H9 (cell line): ENCODE data around the gene IL12RB1. TPM values are rescaled to one million over a fixed set of nuclear protein-coding genes. Genes with fewer than 3 reads are reported as not detected.

Source experiments
- DNase-seq: peaks from one replicate; pipeline ENCODE4 v3.0.0-alpha.2; 2017
- H2AFZ ChIP-seq: one replicate; pipeline ENCODE4 v1.6.1; 2013; ENCODE audit warnings: mild to moderate bottlenecking, low read length, control low read depth, moderate library complexity
- H2AK5ac ChIP-seq: 2 replicates; pipeline ENCODE4 v1.6.1; 2013; ENCODE audit warnings: low read length, control low read depth, mixed read lengths; ENCODE audit not compliant: insufficient read length
- H2BK120ac ChIP-seq: one replicate; pipeline ENCODE4 v1.6.1; 2013; ENCODE audit warnings: low read depth, mild to moderate bottlenecking, low read length, control low read depth, inconsistent platforms; ENCODE audit not compliant: poor library complexity, severe bottlenecking
- H2BK12ac ChIP-seq: 2 replicates; pipeline ENCODE4 v1.6.1; 2013; ENCODE audit warnings: low read length, control low read depth, mixed read lengths, low read depth; ENCODE audit not compliant: insufficient read length
- H2BK15ac ChIP-seq: 2 replicates; pipeline ENCODE4 v1.6.1; 2013; ENCODE audit warnings: low read depth, low read length, control low read depth
- H2BK20ac ChIP-seq: one replicate; pipeline ENCODE4 v1.6.1; 2013; ENCODE audit warnings: low read depth, mild to moderate bottlenecking, low read length, control low read depth, inconsistent platforms; ENCODE audit not compliant: poor library complexity, severe bottlenecking
- H2BK5ac ChIP-seq: 2 replicates; pipeline ENCODE4 v1.6.1; 2013; ENCODE audit warnings: low read length, control low read depth, mixed read lengths; ENCODE audit not compliant: insufficient read length
- H3K14ac ChIP-seq: 2 replicates; pipeline ENCODE4 v1.6.1; 2013; ENCODE audit warnings: low read length, control low read depth; ENCODE audit not compliant: insufficient read depth
- H3K18ac ChIP-seq: 2 replicates; pipeline ENCODE4 v1.6.1; 2013; ENCODE audit warnings: low read depth, mild to moderate bottlenecking, mixed read lengths, low read length, control low read depth; ENCODE audit not compliant: insufficient read length
- H3K23ac ChIP-seq: 2 replicates; pipeline ENCODE4 v1.6.1; 2013; ENCODE audit warnings: low read length, control low read depth, mixed read lengths, low read depth; ENCODE audit not compliant: insufficient read length
- H3K23me2 ChIP-seq: 2 replicates; pipeline ENCODE4 v1.6.1; 2013; ENCODE audit warnings: low read depth, mild to moderate bottlenecking, mixed read lengths, low read length, control low read depth; ENCODE audit not compliant: insufficient read length, poor library complexity, severe bottlenecking
- H3K27ac ChIP-seq: 2 replicates; pipeline ENCODE4 v1.5.1; 2013; ENCODE audit warnings: low read length, control low read depth, mixed read lengths, low read depth; ENCODE audit not compliant: insufficient read length
- H3K27me3 ChIP-seq: 2 replicates; pipeline ENCODE4 v1.6.1; 2013; ENCODE audit warnings: low read length, control low read depth, inconsistent platforms; ENCODE audit not compliant: insufficient read depth
- H3K4ac ChIP-seq: 2 replicates; pipeline ENCODE4 v1.6.1; 2013; ENCODE audit warnings: low read depth, mild to moderate bottlenecking, control low read depth, inconsistent platforms, low read length, moderate library complexity
- H3K4me1 ChIP-seq: 2 replicates; pipeline ENCODE4 v1.6.1; 2013; ENCODE audit warnings: low read length, control low read depth, inconsistent platforms; ENCODE audit not compliant: insufficient read depth
- H3K4me2 ChIP-seq: 2 replicates; pipeline ENCODE4 v1.6.1; 2013; ENCODE audit warnings: low read length, control low read depth, mixed read lengths; ENCODE audit not compliant: insufficient read length, insufficient read depth
- H3K56ac ChIP-seq: 2 replicates; pipeline ENCODE4 v1.6.1; 2013; ENCODE audit warnings: low read depth, mild to moderate bottlenecking, mixed read lengths, low read length, control low read depth; ENCODE audit not compliant: insufficient read length
- H3K79me1 ChIP-seq: 2 replicates; pipeline ENCODE4 v1.6.1; 2013; ENCODE audit warnings: low read depth, mild to moderate bottlenecking, moderate library complexity, low read length, control low read depth, inconsistent platforms; ENCODE audit not compliant: insufficient read depth, poor library complexity, severe bottlenecking
- H3K79me2 ChIP-seq: 2 replicates; pipeline ENCODE4 v1.6.1; 2013; ENCODE audit warnings: low read length, control low read depth, inconsistent platforms; ENCODE audit not compliant: insufficient read depth
- H3K9ac ChIP-seq: 2 replicates; pipeline ENCODE4 v1.6.1; 2013; ENCODE audit warnings: low read length, control low read depth, mixed read lengths; ENCODE audit not compliant: insufficient read length; ENCODE audit errors: extremely low read depth
- H3K9me3 ChIP-seq: one replicate; pipeline ENCODE4 v1.6.1; 2013; ENCODE audit warnings: low read depth, low read length, inconsistent platforms; ENCODE audit not compliant: control insufficient read depth
- H3T11ph ChIP-seq: one replicate; pipeline ENCODE4 v1.6.1; 2013; ENCODE audit warnings: mild to moderate bottlenecking, low read length, control low read depth, inconsistent platforms
- H4K20me1 ChIP-seq: one replicate; pipeline ENCODE4 v1.6.1; 2013; ENCODE audit not compliant: control insufficient read depth, insufficient read length, insufficient read depth
- H4K5ac ChIP-seq: 2 replicates; pipeline ENCODE4 v1.6.1; 2013; ENCODE audit warnings: low read depth, mild to moderate bottlenecking, mixed read lengths, low read length, control low read depth; ENCODE audit not compliant: insufficient read length
- H4K8ac ChIP-seq: replicated peaks from 2 replicates; pipeline ENCODE4 v1.6.1; 2013; ENCODE audit warnings: low read length, control low read depth, mixed read lengths, low read depth; ENCODE audit not compliant: insufficient read length
- H4K91ac ChIP-seq: 2 replicates; pipeline ENCODE4 v1.6.1; 2013; ENCODE audit warnings: low read depth, mild to moderate bottlenecking, moderate library complexity, mixed read lengths, low read length, control low read depth; ENCODE audit not compliant: insufficient read length
- H3K27ac Mint-ChIP-seq, 3 experiments: 2 replicates in 2 of 3; 3 replicates in 1 of 3; pipeline ENCODE4 v1.8.0; 2020 to 2021; ENCODE audit warnings: mixed read lengths in 3 of 3, mild to moderate bottlenecking in 1 of 3, moderate library complexity in 1 of 3
- H3K27me3 Mint-ChIP-seq: 2 replicates; pipeline ENCODE4 v1.8.0; 2021; ENCODE audit warnings: low read depth, mild to moderate bottlenecking, moderate library complexity, mixed read lengths
- H3K36me3 Mint-ChIP-seq, 3 experiments: 2 replicates in 2 of 3; 3 replicates in 1 of 3; pipeline ENCODE4 v1.8.0; 2020 to 2021; ENCODE audit warnings: low read depth in 3 of 3, mixed read lengths in 3 of 3; ENCODE audit not compliant: insufficient read depth in 1 of 3
- H3K4me1 Mint-ChIP-seq, 2 experiments: 2 replicates each; pipeline ENCODE4 v1.8.0; 2020; ENCODE audit warnings: mixed read lengths in 2 of 2
- H3K4me3 Mint-ChIP-seq, 2 experiments: 2 replicates in 1 of 2; 3 replicates in 1 of 2; pipeline ENCODE4 v1.8.0; 2020 to 2021; ENCODE audit warnings: mild to moderate bottlenecking in 2 of 2, mixed read lengths in 2 of 2, moderate library complexity in 1 of 2
- H3K9me3 Mint-ChIP-seq, 2 experiments: 2 replicates in 1 of 2; 3 replicates in 1 of 2; pipeline ENCODE4 v1.8.0; 2020; ENCODE audit warnings: mild to moderate bottlenecking in 2 of 2, mixed read lengths in 2 of 2, moderate library complexity in 1 of 2
- CTCF ChIP-seq: fragments of 200-600 bp; sonication (generic); conservative IDR thresholded peaks from 3 replicates; pipeline ENCODE4 v1.8.0; 2021; ENCODE audit warnings: antibody characterized with exemption, mild to moderate bottlenecking
- WGBS: extraction: QIAGEN DNeasy Blood & Tissue Kit; methylation state at CpG from one replicate; pipeline ENCODE4 v1.1.7; 2013; ENCODE audit warnings: missing lambda C conversion rate, low lambda C conversion rate, mixed read lengths; ENCODE audit not compliant: insufficient read length; ENCODE audit errors: extremely low coverage; 5-methylcytosine and 5-hydroxymethylcytosine counted together
- total RNA-seq: library from RNA; stranded (reverse); gene quantifications from 2 replicates; pipeline ENCODE4 v1.2.1, GENCODE V29; 2021

Gene IL12RB1
- total RNA-seq, 1 experiment from 2014 or later: not detected

- Histone ChIP-seq H2BK120ac (no peak overlapping the region), H3K79me2 (no peaks in the 10 kb centered on the region), H3T11ph (no peak overlapping the region), H3K23me2 (no peaks in the 10 kb centered on the region), H3K9me3 (no peaks in the 10 kb centered on the region), H3K9ac (no peak overlapping the region), H2BK5ac (no peak overlapping the region), H4K5ac (no peak overlapping the region), H3K23ac (no peak overlapping the region), H2BK15ac (no peak overlapping the region), H3K79me1 (no peaks in the 10 kb centered on the region), H2BK20ac (no peak overlapping the region), H3K14ac (0 out of 2 replicates have a peak overlapping the region, but pooled peaks have one; percentile 36), H2BK12ac (no peak overlapping the region), H4K20me1 (no peaks in the 10 kb centered on the region), H2AFZ (no peak overlapping the region), H3K18ac (no peak overlapping the region), H3K56ac (no peak overlapping the region), H4K8ac (no peak overlapping the region), H3K4me2 (no peak overlapping the region), H3K27me3 (no peaks in the 10 kb centered on the region), H3K27ac (no peak overlapping the region), H3K4me1 (no peaks in the 10 kb centered on the region), H3K4ac (no peak overlapping the region), H2AK5ac (no peak overlapping the region), H4K91ac (no peak overlapping the region)
- WGBS: no CpG with 5 or more reads among the region's 4 CpGs
- DNase-seq: no peak
- TF ChIP-seq CTCF: no peak
- no peak overlapping the region for H3K27ac Mint-ChIP-seq
- no peaks in the 10 kb centered on the region for H3K36me3 Mint-ChIP-seq
- no peak overlapping the region for H3K4me3 Mint-ChIP-seq
- no peaks in the 10 kb centered on the region for H3K9me3 Mint-ChIP-seq
- peaks cover 0 to 7% of the 10 kb centered on the region in 2 experiments; a peak in 2 of 4 replicates for H3K4me1 Mint-ChIP-seq
- H3K27me3 Mint-ChIP-seq: peaks cover 7% of the 10 kb centered on the region
Observed at GRCh38 chr19:18073197-18073596, 13.5 kb downstream of the IL12RB1 start.
